OCI-LY7 (cell line): ENCODE measurements around the gene ELP1.

Experiments used
- CTCF ChIP-seq: fragments of 200-600 bp; sonication (generic); conservative IDR thresholded peaks from 2 replicates; pipeline ENCODE4 v1.5.1; 2014; ENCODE audit warnings: mild to moderate bottlenecking, antibody characterized with exemption, low read length, moderate library complexity, mixed read lengths
- EZH2phosphoT487 ChIP-seq: fragments of 200-600 bp; sonication (generic); IDR thresholded peaks from 2 replicates; pipeline ENCODE4 v1.6.1; 2018; ENCODE audit warnings: low read depth, borderline replicate concordance, mild to moderate bottlenecking, mixed run types, antibody characterized with exemption, low read length, moderate library complexity, mixed read lengths

GRCh38 chr9:108880738-108881316, 53.1 kb downstream of the ELP1 start:
- TF ChIP-seq CTCF (no peak), EZH2phosphoT487 (no peak)
